GM12891 (cell line): ENCODE measurements around the gene TTC38.
A peak's percentile ranks its signal among the peaks of the same experiment; 100 is the strongest.

ENCODE experiments used
- PAX5 ChIP-seq: IDR thresholded peaks from 2 replicates; pipeline ENCODE4 v1.6.1; 2011; ENCODE audit warnings: low read length, moderate library complexity, mild to moderate bottlenecking; ENCODE audit not compliant: insufficient read depth, severe bottlenecking
- POLR2A ChIP-seq: IDR thresholded peaks from 2 replicates; pipeline ENCODE4 v1.6.1; 2011; ENCODE audit warnings: low read depth, low read length, control low read depth
- POLR2AphosphoS5 ChIP-seq: IDR thresholded peaks from 2 replicates; pipeline ENCODE4 v1.6.1; 2011; ENCODE audit warnings: low read depth, low read length, control low read depth
- POU2F2 ChIP-seq: IDR thresholded peaks from 2 replicates; pipeline ENCODE4 v1.6.1; 2011; ENCODE audit warnings: low read depth, mild to moderate bottlenecking, control low read depth, low read length, moderate library complexity
- SPI1 ChIP-seq: IDR thresholded peaks from 2 replicates; pipeline ENCODE4 v1.6.1; 2011; ENCODE audit warnings: low read depth, low read length, control low read depth
- TAF1 ChIP-seq: IDR thresholded peaks from 2 replicates; pipeline ENCODE4 v1.6.1; 2011; ENCODE audit warnings: low read depth, low read length, control low read depth

GRCh38 chr22:46295277-46295971 is 27.6 kb downstream of the TTC38 start:
- TF ChIP-seq POLR2A (no peak), POLR2AphosphoS5 (0 out of 2 replicates have a peak, but pooled peaks have one; percentile 30), POU2F2 (no peak), TAF1 (no peak), SPI1 (no peak), PAX5 (no peak)
